Ascending aorta (tissue), 2 donors: ENCODE results near the gene AQR. TPM values are rescaled to one million over a fixed set of nuclear protein-coding genes. Genes with fewer than 3 reads are reported as not detected.

ENCODE experiments used
- DNase-seq, 2 donors: peaks; one replicate each; pipeline ENCODE4 v3.0.0-alpha.2; 2019; ENCODE audit warnings: low spot score in 2 of 2
- H3K27ac ChIP-seq, 2 donors: fragments of 200-600 bp; sonication (generic); one replicate each; pipeline ENCODE4 v1.5.1; 2016 to 2017; ENCODE audit warnings: mild to moderate bottlenecking in 1 of 2
- H3K27me3 ChIP-seq: fragments of 200-600 bp; sonication (generic); one replicate; pipeline ENCODE4 v1.5.1; 2017
- H3K36me3 ChIP-seq, 2 donors: fragments of 200-600 bp; sonication (generic); one replicate each; pipeline ENCODE4 v1.5.1; 2016
- H3K4me1 ChIP-seq, 2 donors: fragments of 200-600 bp; sonication (generic); one replicate each; pipeline ENCODE4 v1.5.1; 2016 to 2017; ENCODE audit warnings: mild to moderate bottlenecking in 1 of 2
- H3K4me3 ChIP-seq, 2 donors: fragments of 200-600 bp; sonication (generic); one replicate each; pipeline ENCODE4 v1.5.1; 2016 to 2017; ENCODE audit warnings: mild to moderate bottlenecking in 1 of 2
- H3K9me3 ChIP-seq, 2 donors: fragments of 200-600 bp; sonication (generic); one replicate each; pipeline ENCODE4 v1.5.1; 2016
- CTCF ChIP-seq, 3 experiments: fragments of 200-600 bp in 2 of 3; fragments of 450-650 bp in 1 of 3; sonication (generic) in 2 of 3; IDR thresholded peaks; one replicate each; pipeline ENCODE4 v1.5.1; 2016 to 2019; ENCODE audit warnings: antibody characterized with exemption in 3 of 3, mild to moderate bottlenecking in 1 of 3, moderate library complexity in 1 of 3
- intact Hi-C: fragments of 100-400 bp; cut with DNase I; formaldehyde crosslinking; loops from one replicate; pipeline ENCODE4 v1.15.1; 2023
- total RNA-seq: library from RNA; depleted of rRNA; stranded (reverse); fragments of >200 nt; gene quantifications from one replicate; pipeline ENCODE4 v1.1.0, GENCODE V29; 2016

Gene AQR
- total RNA-seq, 1 donor from 2014 or later, result 17.5 TPM

GRCh38 chr15:34988027-34988902 is 18.7 kb upstream of the AQR start, which contains the start of gene ZNF770:
Gene ZNF770, minus strand, starts transcription at chr15:34988287. Its CDS starts 4,853 bp downstream, at chr15:34983434.
- peaks cover 0 to 24% of the 10 kb centered on the region in 2 donors for H3K4me1 ChIP-seq
- intact Hi-C loops, result loop anchor here (1.0 to 5.0 kb wide), 4 partner anchors 19 to 1589 kb away; partner anchors contain the start of genes AQR, CDIN1, EMC7 and PGBD4
- H3K9me3 ChIP-seq, result no peaks in the 10 kb centered on the region
- H3K4me3 ChIP-seq, result peak within 1 kb of the TSS; percentile 71 to 85
- peak in 1 of 2 donors; percentile 86 for DNase-seq
- H3K27ac ChIP-seq, result peak within 1 kb of the TSS; percentile 95 to 97
- TF ChIP-seq CTCF (IDR thresholded peaks at IDR 0.05), result no peak
- H3K36me3 ChIP-seq, result no peaks in the 10 kb centered on the region
- no peaks in the 10 kb centered on the region for H3K27me3 ChIP-seq

DNA sequence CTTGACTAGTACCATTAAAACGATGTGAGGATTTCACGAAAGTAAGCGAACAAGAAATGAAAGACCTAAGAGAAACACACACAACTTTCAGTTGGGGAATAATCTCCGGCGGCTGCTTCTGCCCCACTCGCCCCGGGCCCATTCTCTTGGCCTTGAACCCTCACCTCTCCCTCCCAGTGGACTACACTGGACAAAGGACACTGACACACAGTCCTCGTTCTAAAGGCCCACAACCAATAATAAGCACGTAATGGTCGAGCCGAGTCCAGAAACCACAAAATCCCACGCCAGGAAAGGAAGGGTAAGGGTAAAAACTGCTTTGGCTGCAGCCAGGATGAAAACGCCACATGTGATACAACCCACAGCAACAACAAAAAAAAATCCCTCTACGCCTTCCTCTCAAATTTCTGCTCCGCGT is 18.1 kb upstream of the AQR start:
- Histone ChIP-seq H3K27me3 (no peaks in the 10 kb centered on the region), H3K36me3 (peaks cover 4 to 6% of the 10 kb centered on the region in 2 donors), H3K4me3 (peak overlapping the region; percentile 71 to 85), H3K9me3 (no peaks in the 10 kb centered on the region), H3K27ac (peak overlapping the region; percentile 95 to 97), H3K4me1 (peaks cover 0 to 24% of the 10 kb centered on the region in 2 donors)
- intact Hi-C loops, result loop anchor here (1.0 to 5.0 kb wide), 5 partner anchors 18 to 1590 kb away; partner anchors contain the start of genes AQR, CDIN1, EMC4 and EMC7
- no peak for DNase-seq
- TF ChIP-seq CTCF (IDR thresholded peaks at IDR 0.05), result no peak

GRCh38 chr15:34986771-34987480 is 17.4 kb upstream of the AQR start:
- Histone ChIP-seq H3K4me3 (peak overlapping the region; percentile 71 to 85), H3K9me3 (no peaks in the 10 kb centered on the region), H3K27me3 (no peaks in the 10 kb centered on the region), H3K4me1 (peaks cover 0 to 24% of the 10 kb centered on the region in 2 donors), H3K27ac (peak overlapping the region; percentile 95 to 97), H3K36me3 (peaks cover 11 to 13% of the 10 kb centered on the region in 2 donors)
- DNase-seq, result no peak
- TF ChIP-seq CTCF (IDR thresholded peaks at IDR 0.05), result no peak
- intact Hi-C loops, result loop anchor here (1.0 to 5.0 kb wide), 4 partner anchors 265 to 1590 kb away; partner anchors contain the start of genes CDIN1, EMC4, EMC7 and PGBD4

GRCh38 chr15:34986326-34986725 is 16.8 kb upstream of the AQR start:
- H3K36me3 ChIP-seq, result peaks cover 14 to 19% of the 10 kb centered on the region in 2 donors
- no peak for DNase-seq
- no peak for TF ChIP-seq CTCF (IDR thresholded peaks at IDR 0.05)
- intact Hi-C loops, result loop anchor here (5.0 kb wide), 3 partner anchors 264 to 1591 kb away; partner anchors contain the start of genes CDIN1, EMC7 and PGBD4
- H3K9me3 ChIP-seq, result no peaks in the 10 kb centered on the region
- peak overlapping the region in 1 of 2 donors; percentile 85 for H3K4me3 ChIP-seq
- peaks cover 0 to 24% of the 10 kb centered on the region in 2 donors for H3K4me1 ChIP-seq
- no peak overlapping the region for H3K27ac ChIP-seq
- no peaks in the 10 kb centered on the region for H3K27me3 ChIP-seq

GRCh38 chr15:34984889-34985630 is 15.5 kb upstream of the AQR start:
- H3K36me3 ChIP-seq, result peaks cover 14 to 23% of the 10 kb centered on the region in 2 donors
- H3K4me3 ChIP-seq, result no peak overlapping the region
- no peak overlapping the region for H3K27ac ChIP-seq
- H3K4me1 ChIP-seq, result peaks cover 0 to 24% of the 10 kb centered on the region in 2 donors
- no peak for TF ChIP-seq CTCF (IDR thresholded peaks at IDR 0.05)
- intact Hi-C loops, result loop anchor here (5.0 kb wide), 3 partner anchors 263 to 1592 kb away; partner anchors contain the start of genes CDIN1, EMC7 and PGBD4
- DNase-seq, result no peak
- H3K27me3 ChIP-seq, result no peaks in the 10 kb centered on the region
- no peaks in the 10 kb centered on the region for H3K9me3 ChIP-seq
